ENCODE results near the gene RAC2.

The RAC2 gene

DNA sequence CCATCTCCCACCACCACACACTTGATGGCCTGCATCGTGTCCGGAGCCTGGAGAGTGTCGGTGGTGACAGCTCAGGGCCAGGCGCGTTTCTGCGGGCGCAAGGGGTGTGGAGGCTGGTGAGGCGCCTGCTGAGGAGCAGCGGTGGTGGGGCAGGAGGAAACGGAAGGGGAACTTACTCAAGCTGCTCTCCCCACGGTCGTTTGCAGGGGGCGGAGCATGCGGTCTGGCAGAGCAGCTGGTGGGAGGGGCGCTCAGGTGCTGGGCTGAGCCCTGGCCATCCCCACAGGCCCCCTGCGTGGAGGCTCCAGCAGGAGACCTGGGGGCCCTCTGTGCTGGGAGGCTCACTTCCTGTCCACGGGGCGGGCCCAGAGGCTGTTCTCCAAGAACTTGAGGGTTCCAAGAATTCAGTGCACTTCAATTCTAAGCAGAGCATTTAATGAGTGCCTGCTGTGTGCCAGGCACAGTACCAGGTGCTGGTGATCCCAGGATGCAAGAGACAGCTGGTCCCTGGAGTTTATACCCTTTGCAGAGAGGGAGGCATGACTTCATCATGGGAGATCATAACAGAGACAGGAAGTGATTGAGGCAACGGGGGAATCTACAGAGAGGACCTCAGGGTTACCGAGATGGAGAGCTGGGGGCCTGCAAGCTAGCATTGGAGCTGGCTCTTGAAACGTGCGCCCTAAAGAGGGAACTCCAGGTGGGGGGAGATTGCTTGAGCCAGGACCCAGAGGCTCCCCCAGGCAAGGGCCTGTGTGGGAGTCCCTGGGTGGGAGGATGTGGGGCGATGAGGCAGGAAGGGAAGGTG, at the start of gene RAC2:
TSS of gene RAC2 (minus strand) at position 156 of the 808 bp plus-strand sequence. CDS start at position 35, 121 bp downstream.
- TF ChIP-seq, protein P1, sequence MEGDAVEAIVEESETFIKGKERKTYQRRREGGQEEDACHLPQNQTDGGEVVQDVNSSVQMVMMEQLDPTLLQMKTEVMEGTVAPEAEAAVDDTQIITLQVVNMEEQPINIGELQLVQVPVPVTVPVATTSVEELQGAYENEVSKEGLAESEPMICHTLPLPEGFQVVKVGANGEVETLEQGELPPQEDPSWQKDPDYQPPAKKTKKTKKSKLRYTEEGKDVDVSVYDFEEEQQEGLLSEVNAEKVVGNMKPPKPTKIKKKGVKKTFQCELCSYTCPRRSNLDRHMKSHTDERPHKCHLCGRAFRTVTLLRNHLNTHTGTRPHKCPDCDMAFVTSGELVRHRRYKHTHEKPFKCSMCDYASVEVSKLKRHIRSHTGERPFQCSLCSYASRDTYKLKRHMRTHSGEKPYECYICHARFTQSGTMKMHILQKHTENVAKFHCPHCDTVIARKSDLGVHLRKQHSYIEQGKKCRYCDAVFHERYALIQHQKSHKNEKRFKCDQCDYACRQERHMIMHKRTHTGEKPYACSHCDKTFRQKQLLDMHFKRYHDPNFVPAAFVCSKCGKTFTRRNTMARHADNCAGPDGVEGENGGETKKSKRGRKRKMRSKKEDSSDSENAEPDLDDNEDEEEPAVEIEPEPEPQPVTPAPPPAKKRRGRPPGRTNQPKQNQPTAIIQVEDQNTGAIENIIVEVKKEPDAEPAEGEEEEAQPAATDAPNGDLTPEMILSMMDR (IDR thresholded peaks at IDR 0.05): no peak
- peak within 1 kb of the TSS in 1 of 2 donors; percentile 57 for H3K27ac ChIP-seq
- H3K4me3 ChIP-seq: peak within 1 kb of the TSS; percentile 59
- no peak for DNase-seq (ENCODE audit: low spot score)

DNA sequence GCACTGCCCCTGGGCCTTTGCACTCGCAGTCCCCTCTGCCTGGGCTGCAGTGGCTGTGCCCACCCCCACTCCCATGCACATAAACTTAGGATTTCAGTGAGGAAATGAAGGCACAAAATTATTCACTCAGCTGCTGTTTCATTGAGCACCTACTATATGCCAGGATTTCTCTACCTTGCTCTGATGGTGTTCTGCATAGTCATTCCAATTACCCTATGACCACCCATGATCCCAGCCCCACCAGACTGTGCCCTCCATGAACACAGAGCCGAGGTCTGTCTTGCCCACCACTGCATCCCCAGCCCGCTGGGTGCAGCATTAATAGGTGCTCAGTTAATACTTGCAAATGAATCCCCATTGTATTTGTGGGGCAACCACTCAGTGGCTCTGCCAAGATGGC, 49.1 kb upstream of the RAC2 start:
- no peak for DNase-seq (ENCODE audit: low spot score)
- TF ChIP-seq, protein P1 (IDR thresholded peaks at IDR 0.05): no peak
- no peak overlapping the region for H3K27ac ChIP-seq

DNA sequence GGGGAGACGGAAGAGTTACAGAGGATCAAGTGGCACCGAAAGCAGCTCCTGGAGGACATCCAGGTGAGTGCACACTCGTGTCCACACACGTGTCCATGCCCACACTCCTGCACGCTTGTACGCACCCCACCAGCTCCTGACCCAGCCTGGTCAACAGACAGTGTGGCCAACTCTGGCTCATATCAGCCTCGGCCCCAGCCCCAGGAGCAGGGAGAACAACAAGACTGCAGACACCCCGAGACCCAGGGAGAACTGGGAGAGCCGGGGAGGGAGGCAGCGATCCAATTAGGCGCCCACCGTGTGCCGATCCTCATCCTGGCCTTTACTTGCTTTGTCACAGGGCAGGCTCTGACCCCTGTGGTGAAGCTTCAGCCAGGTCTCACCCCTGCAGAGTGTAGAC, 48.6 kb upstream of the RAC2 start:
- no peak overlapping the region for H3K4me3 ChIP-seq
- no peak overlapping the region for H3K27ac ChIP-seq
- TF ChIP-seq, protein P1 (IDR thresholded peaks at IDR 0.05): no peak
- no peak for DNase-seq (ENCODE audit: low spot score)

More for the DNA sequence above, 49.1 kb upstream of the RAC2 start:
- no peak overlapping the region for H3K4me3 ChIP-seq

DNA sequence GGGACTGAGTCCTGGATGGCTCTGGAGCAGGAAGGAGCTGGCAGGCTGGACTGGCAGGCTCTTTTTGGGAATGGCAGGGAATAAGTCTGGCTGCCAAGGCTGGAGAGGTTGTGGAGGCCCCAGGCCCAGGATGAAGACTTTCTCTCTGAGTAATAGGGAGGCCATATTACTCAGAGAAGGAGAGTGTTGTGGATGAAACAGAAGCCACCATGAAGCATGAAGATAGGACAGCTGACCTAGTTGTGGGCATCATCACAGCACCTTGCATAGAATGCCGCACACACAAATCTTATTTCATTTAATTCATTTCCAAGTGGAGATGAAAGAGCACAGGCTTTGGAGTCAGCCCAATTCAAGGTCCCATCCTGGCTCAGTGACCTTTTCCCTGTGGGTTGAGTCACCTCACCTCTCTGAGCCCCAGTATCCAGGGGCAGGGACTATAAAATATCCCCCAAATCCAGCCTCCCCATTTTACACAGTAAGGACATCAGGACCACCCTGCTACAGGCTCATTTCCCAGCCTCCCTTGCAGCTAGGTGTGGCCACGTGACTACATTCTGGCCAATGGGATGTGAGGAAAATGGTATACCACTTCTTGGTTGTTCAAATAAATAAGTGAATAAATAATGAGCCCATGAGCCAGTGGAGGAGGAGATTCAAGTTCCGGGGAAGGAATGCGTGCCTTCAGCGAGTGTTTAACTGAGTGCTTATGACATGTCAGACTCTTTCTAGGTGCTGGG, 47.7 kb upstream of the RAC2 start:
- no peak overlapping the region for H3K27ac ChIP-seq
- TF ChIP-seq, protein P1 (IDR thresholded peaks at IDR 0.05): no peak
- DNase-seq (ENCODE audit: low spot score): no peak
- H3K4me3 ChIP-seq: no peak overlapping the region

DNA sequence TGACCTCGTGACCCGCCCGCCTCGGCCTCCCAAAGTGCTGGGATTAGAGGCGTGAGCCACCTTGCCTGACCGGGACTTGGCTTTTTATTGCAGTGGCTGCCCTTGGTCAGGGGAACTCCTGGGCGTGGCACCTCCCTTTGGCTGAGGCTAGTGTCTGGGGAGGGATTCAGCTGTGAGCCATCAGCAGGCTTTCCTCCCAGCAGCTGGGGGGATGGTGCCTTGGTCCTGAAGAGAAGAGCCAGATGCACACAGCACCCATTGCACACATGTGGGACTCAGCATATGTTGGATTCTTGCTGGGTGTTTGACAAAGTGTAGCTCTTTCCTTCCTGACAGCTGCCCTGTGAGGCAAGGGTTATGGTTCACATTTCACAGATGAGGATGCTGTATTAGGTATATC, 46.7 kb upstream of the RAC2 start:
- H3K4me3 ChIP-seq: no peak overlapping the region
- no peak for DNase-seq (ENCODE audit: low spot score)
- TF ChIP-seq, protein P1 (IDR thresholded peaks at IDR 0.05): no peak
- no peak overlapping the region for H3K27ac ChIP-seq

DNA sequence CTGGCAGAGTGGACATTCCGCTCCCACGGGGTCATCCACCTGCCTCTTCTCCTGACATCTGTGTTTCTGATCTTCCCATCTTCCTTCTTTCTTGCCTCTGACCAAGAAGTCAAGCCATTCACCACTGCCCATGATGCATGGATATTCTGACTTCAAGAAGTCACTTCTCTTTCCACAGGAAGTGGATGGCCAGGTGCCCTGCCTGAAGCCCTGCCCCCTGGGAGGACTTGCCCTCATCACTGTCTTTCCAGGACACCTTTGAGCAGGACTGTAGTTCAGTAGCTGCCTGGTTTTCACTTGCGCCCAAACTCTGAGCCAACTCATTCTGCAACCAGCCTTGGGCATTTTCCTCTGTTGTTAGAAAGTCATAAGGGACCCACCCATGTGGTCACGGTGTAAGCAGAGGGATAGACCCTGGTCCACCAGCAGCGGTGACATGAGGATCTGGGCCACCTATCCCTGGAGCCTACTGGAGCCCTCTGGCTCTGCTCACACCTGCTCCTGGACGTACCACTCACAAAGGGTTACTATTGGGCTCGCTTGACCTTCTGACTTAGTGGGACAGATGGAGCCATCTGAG, 45.2 kb upstream of the RAC2 start:
- TF ChIP-seq, protein P1 (IDR thresholded peaks at IDR 0.05): no peak
- DNase-seq (ENCODE audit: low spot score): no peak
- Histone ChIP-seq H3K27ac (no peak overlapping the region), H3K4me3 (no peak overlapping the region)

Measured in coronary artery (tissue), 2 donors.